ENCODE data around the gene MON1B.

The MON1B gene

GRCh38 chr16:77212741-77213541 is 22.0 kb downstream of the MON1B start:
- H3K27me3 ChIP-seq (ENCODE audit: insufficient read depth, poor library complexity, severe bottlenecking), result peaks cover 16% of the 10 kb centered on the region
- peak in 1 of 2 experiments; percentile 4 for DNase-seq (ENCODE audit: low read depth in 1 of 2, low spot score in 1 of 2)
- TF ChIP-seq, protein P1, sequence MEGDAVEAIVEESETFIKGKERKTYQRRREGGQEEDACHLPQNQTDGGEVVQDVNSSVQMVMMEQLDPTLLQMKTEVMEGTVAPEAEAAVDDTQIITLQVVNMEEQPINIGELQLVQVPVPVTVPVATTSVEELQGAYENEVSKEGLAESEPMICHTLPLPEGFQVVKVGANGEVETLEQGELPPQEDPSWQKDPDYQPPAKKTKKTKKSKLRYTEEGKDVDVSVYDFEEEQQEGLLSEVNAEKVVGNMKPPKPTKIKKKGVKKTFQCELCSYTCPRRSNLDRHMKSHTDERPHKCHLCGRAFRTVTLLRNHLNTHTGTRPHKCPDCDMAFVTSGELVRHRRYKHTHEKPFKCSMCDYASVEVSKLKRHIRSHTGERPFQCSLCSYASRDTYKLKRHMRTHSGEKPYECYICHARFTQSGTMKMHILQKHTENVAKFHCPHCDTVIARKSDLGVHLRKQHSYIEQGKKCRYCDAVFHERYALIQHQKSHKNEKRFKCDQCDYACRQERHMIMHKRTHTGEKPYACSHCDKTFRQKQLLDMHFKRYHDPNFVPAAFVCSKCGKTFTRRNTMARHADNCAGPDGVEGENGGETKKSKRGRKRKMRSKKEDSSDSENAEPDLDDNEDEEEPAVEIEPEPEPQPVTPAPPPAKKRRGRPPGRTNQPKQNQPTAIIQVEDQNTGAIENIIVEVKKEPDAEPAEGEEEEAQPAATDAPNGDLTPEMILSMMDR (IDR thresholded peaks at IDR 0.05; ENCODE audit: insufficient read depth, low read length), result no peak
- no peak for TF ChIP-seq GABPA (IDR thresholded peaks at IDR 0.05; ENCODE audit: low read depth)
- no peak for TF ChIP-seq REST (IDR thresholded peaks at IDR 0.05; ENCODE audit: insufficient replicate concordance, low read depth)
- no peak for TF ChIP-seq SPI1 (IDR thresholded peaks at IDR 0.05; ENCODE audit: borderline replicate concordance, low read depth)
- TF ChIP-seq POLR2AphosphoS5 (IDR thresholded peaks at IDR 0.05; ENCODE audit: low read depth), result no peak
- H3K27ac ChIP-seq (replicated peaks), result no peak overlapping the region
- peak overlapping the region; percentile 25 for H3K4me3 ChIP-seq (replicated peaks; ENCODE audit: insufficient read depth, low read length)

- no peak overlapping the region for H3K4me3 ChIP-seq (replicated peaks; ENCODE audit: insufficient read depth, low read length)
- DNase-seq (ENCODE audit: low read depth in 1 of 2, low spot score in 1 of 2), result no peak
Measured at GRCh38 chr16:77213542-77214106, 22.6 kb downstream of the MON1B start.

More at GRCh38 chr16:77213542-77214106, 22.6 kb downstream of the MON1B start:
- no peak for TF ChIP-seq SPI1 (IDR thresholded peaks at IDR 0.05; ENCODE audit: borderline replicate concordance, low read depth)
- no peak for TF ChIP-seq REST (IDR thresholded peaks at IDR 0.05; ENCODE audit: insufficient replicate concordance, low read depth)
- TF ChIP-seq, protein P1 (IDR thresholded peaks at IDR 0.05; ENCODE audit: insufficient read depth, low read length), result no peak
- no peak for TF ChIP-seq POLR2AphosphoS5 (IDR thresholded peaks at IDR 0.05; ENCODE audit: low read depth)
- no peak for TF ChIP-seq GABPA (IDR thresholded peaks at IDR 0.05; ENCODE audit: low read depth)
- peaks cover 16% of the 10 kb centered on the region for H3K27me3 ChIP-seq (ENCODE audit: insufficient read depth, poor library complexity, severe bottlenecking)
- H3K27ac ChIP-seq (replicated peaks), result no peak overlapping the region

Data from HL-60 (cell line).